HFF-Myc (cell line): ENCODE results near the gene SIRT7.
A peak's percentile ranks its signal among the peaks of the same experiment; 100 is the strongest.

Experiments used
- DNase-seq: peaks from one replicate; pipeline ENCODE4 v3.0.0-alpha.2; 2011; ENCODE audit warnings: low read depth; ENCODE audit errors: extremely low read depth
- H3K4me3 ChIP-seq: replicated peaks from 2 replicates; pipeline ENCODE4 v1.5.1; 2011; ENCODE audit warnings: low read depth, mild to moderate bottlenecking, control low read depth, low read length
- CTCF ChIP-seq: IDR thresholded peaks from 2 replicates; pipeline ENCODE4 v1.5.1; 2012; ENCODE audit warnings: mild to moderate bottlenecking, low read depth, low read length, control low read depth; ENCODE audit errors: missing control alignments

The SIRT7 gene

GRCh38 chr17:81917565-81918332, at the start of gene SIRT7:
SIRT7 (minus strand) TSS chr17:81918176; CDS start chr17:81918131, 45 bp downstream.
- peak within 1 kb of the TSS; percentile 68 for H3K4me3 ChIP-seq
- DNase-seq = no peak
- no peak for TF ChIP-seq CTCF

GRCh38 chr17:81967244-81967532, 49.2 kb upstream of the SIRT7 start:
- TF ChIP-seq CTCF = no peak
- no peak overlapping the region for H3K4me3 ChIP-seq
- no peak for DNase-seq

GRCh38 chr17:81966343-81967243, 48.6 kb upstream of the SIRT7 start:
- TF ChIP-seq CTCF = no peak
- DNase-seq = no peak
- H3K4me3 ChIP-seq = no peak overlapping the region

GRCh38 chr17:81964081-81964849, 46.3 kb upstream of the SIRT7 start:
- H3K4me3 ChIP-seq = no peak overlapping the region
- no peak for TF ChIP-seq CTCF
- DNase-seq = no peak

GRCh38 chr17:81962499-81963441, 44.8 kb upstream of the SIRT7 start:
- TF ChIP-seq CTCF = no peak
- DNase-seq = no peak

More at GRCh38 chr17:81962499-81963441, 44.8 kb upstream of the SIRT7 start:
- no peak overlapping the region for H3K4me3 ChIP-seq
